ENCODE measurements around the gene PKIB.

The PKIB gene

GRCh38 chr6:122669868-122670267 lies 59.7 kb downstream of the PKIB start:
- no peak for DNase-seq (ENCODE audit: low read depth)

GRCh38 chr6:122671251-122671650 lies 61.0 kb downstream of the PKIB start:
- no peak for DNase-seq (ENCODE audit: low read depth)

- no peak for DNase-seq (ENCODE audit: low read depth)
These were observed 63.2 kb downstream of the PKIB start for GRCh38 chr6:122673343-122673961.

GRCh38 chr6:122676146-122676545 lies 65.9 kb downstream of the PKIB start:
- DNase-seq (ENCODE audit: low read depth), result no peak

- DNase-seq (ENCODE audit: low read depth), result no peak
These were observed 66.5 kb downstream of the PKIB start for GRCh38 chr6:122676688-122677087.

GRCh38 chr6:122677406-122677805 lies 67.2 kb downstream of the PKIB start:
- no peak for DNase-seq (ENCODE audit: low read depth)

GRCh38 chr6:122678841-122679240 lies 68.6 kb downstream of the PKIB start:
- no peak for DNase-seq (ENCODE audit: low read depth)

GRCh38 chr6:122681705-122682104 lies 71.5 kb downstream of the PKIB start:
- DNase-seq (ENCODE audit: low read depth), result no peak

- DNase-seq (ENCODE audit: low read depth), result no peak
These were observed 73.9 kb downstream of the PKIB start for GRCh38 chr6:122683989-122684651.

- DNase-seq (ENCODE audit: low read depth), result no peak
These were observed 82.0 kb downstream of the PKIB start for GRCh38 chr6:122692175-122692598.

- no peak for DNase-seq (ENCODE audit: low read depth)
These were observed 82.8 kb downstream of the PKIB start for GRCh38 chr6:122692807-122693580.

GRCh38 chr6:122694075-122694474 lies 83.9 kb downstream of the PKIB start:
- DNase-seq (ENCODE audit: low read depth), result no peak

GRCh38 chr6:122694602-122695001 lies 84.4 kb downstream of the PKIB start:
- DNase-seq (ENCODE audit: low read depth), result no peak

- no peak for DNase-seq (ENCODE audit: low read depth)
These were observed 85.0 kb downstream of the PKIB start for GRCh38 chr6:122695188-122695587.

GRCh38 chr6:122696079-122696478 lies 85.9 kb downstream of the PKIB start:
- no peak for DNase-seq (ENCODE audit: low read depth)

GRCh38 chr6:122696853-122697252 lies 86.6 kb downstream of the PKIB start:
- DNase-seq (ENCODE audit: low read depth), result no peak

- no peak for DNase-seq (ENCODE audit: low read depth)
These were observed 87.3 kb downstream of the PKIB start for GRCh38 chr6:122697458-122697857.

GRCh38 chr6:122701666-122702065 lies 91.5 kb downstream of the PKIB start:
- no peak for DNase-seq (ENCODE audit: low read depth)

GRCh38 chr6:122702841-122703240 lies 92.6 kb downstream of the PKIB start:
- no peak for DNase-seq (ENCODE audit: low read depth)

GRCh38 chr6:122704066-122704465 lies 93.9 kb downstream of the PKIB start:
- no peak for DNase-seq (ENCODE audit: low read depth)

- no peak for DNase-seq (ENCODE audit: low read depth)
These were observed 99.8 kb downstream of the PKIB start for GRCh38 chr6:122709922-122710512.

- DNase-seq (ENCODE audit: low read depth), result no peak
These were observed 100.9 kb downstream of the PKIB start for GRCh38 chr6:122710908-122711635.

All from activated gamma-delta T cell treated with anti-CD3 and anti-CD28 coated beads, Interleukin-2, amount 50 U/mL, for 16 hours (primary cell).